Neural cell (in vitro differentiated cells): ENCODE results near the gene GPR35. TPM values are rescaled to one million over a fixed set of nuclear protein-coding genes. Genes with fewer than 3 reads are reported as not detected.

ENCODE experiments used
- H2AFZ ChIP-seq: fragments of 200-600, 300-800 bp; sonication (generic), shearing (Covaris generic); 2 replicates; pipeline ENCODE4 v1.6.0; 2014; ENCODE audit warnings: low read depth, mild to moderate bottlenecking, antibody characterized with exemption, low read length, moderate library complexity
- H3F3A ChIP-seq: fragments of 200-600 bp; shearing (Covaris generic); 2 replicates; pipeline ENCODE4 v1.6.1; 2016; ENCODE audit warnings: mild to moderate bottlenecking, moderate library complexity, mixed read lengths, antibody characterized with exemption, low read length; ENCODE audit not compliant: insufficient read depth, poor library complexity, severe bottlenecking
- H3K27ac ChIP-seq: fragments of 200-600, 300-800 bp; sonication (generic), shearing (Covaris generic); 2 replicates; pipeline ENCODE4 v1.5.1; 2014; ENCODE audit warnings: mild to moderate bottlenecking, low read length, moderate library complexity
- H3K27me3 ChIP-seq: fragments of 300-800, 200-600 bp; sonication (generic), shearing (Covaris generic); 2 replicates; pipeline ENCODE4 v1.6.0; 2014; ENCODE audit warnings: mild to moderate bottlenecking, low read depth, low read length, moderate library complexity; ENCODE audit not compliant: insufficient read depth
- H3K36me3 ChIP-seq: fragments of 300-800, 200-600 bp; sonication (generic), shearing (Covaris generic); 2 replicates; pipeline ENCODE4 v1.5.1; 2014; ENCODE audit warnings: mild to moderate bottlenecking, antibody characterized with exemption, low read length, moderate library complexity; ENCODE audit not compliant: insufficient read depth
- H3K4me2 ChIP-seq: fragments of 300-800, 200-600 bp; sonication (generic), shearing (Covaris generic); 2 replicates; pipeline ENCODE4 v1.6.0; 2014; ENCODE audit warnings: mild to moderate bottlenecking, low read length
- H3K4me3 ChIP-seq: fragments of 300-800, 200-600 bp; sonication (generic), shearing (Covaris generic); 2 replicates; pipeline ENCODE4 v1.5.1; 2014; ENCODE audit warnings: mild to moderate bottlenecking, low read length, moderate library complexity
- H3K79me2 ChIP-seq: fragments of 200-600 bp; shearing (Covaris generic); replicated peaks from 2 replicates; pipeline ENCODE4 v1.6.0; 2014; ENCODE audit warnings: mild to moderate bottlenecking, low read length, moderate library complexity; ENCODE audit not compliant: insufficient read depth
- H3K9ac ChIP-seq: fragments of 300-800, 200-600 bp; sonication (generic), shearing (Covaris generic); 2 replicates; pipeline ENCODE4 v1.6.1; 2016; ENCODE audit warnings: mild to moderate bottlenecking, low read length, mixed read lengths
- H3K9me2 ChIP-seq: fragments of 200-600 bp; shearing (Covaris generic); 2 replicates; pipeline ENCODE4 v1.6.1; 2016; ENCODE audit warnings: mild to moderate bottlenecking, low read length, mixed read lengths; ENCODE audit not compliant: insufficient read depth
- H3K9me3 ChIP-seq: fragments of 200-600, 300-800 bp; sonication (generic), shearing (Covaris generic); 2 replicates; pipeline ENCODE4 v1.6.1; 2016; ENCODE audit warnings: mild to moderate bottlenecking, mixed run types, low read length, moderate library complexity, mixed read lengths
- H4K20me1 ChIP-seq: fragments of 200-600 bp; shearing (Covaris generic); 2 replicates; pipeline ENCODE4 v1.6.1; 2016; ENCODE audit warnings: mild to moderate bottlenecking, mixed run types; ENCODE audit not compliant: insufficient read depth
- CTCF ChIP-seq: fragments of 450-650 bp; IDR thresholded peaks from 2 replicates; pipeline ENCODE4 v1.5.1; 2014; ENCODE audit warnings: antibody characterized with exemption, mild to moderate bottlenecking, moderate library complexity; ENCODE audit not compliant: poor library complexity, severe bottlenecking
- EP300 ChIP-seq: fragments of 450-650 bp; conservative IDR thresholded peaks from 2 replicates; pipeline ENCODE4 v1.6.1; 2014; ENCODE audit warnings: antibody characterized with exemption, mild to moderate bottlenecking, moderate library complexity; ENCODE audit not compliant: poor library complexity, severe bottlenecking
- EZH2 ChIP-seq: fragments of 200-600, 300-800 bp; shearing (Covaris generic), sonication (generic); IDR thresholded peaks from 2 replicates; pipeline ENCODE4 v1.6.1; 2014; ENCODE audit warnings: antibody characterized with exemption, low read length, borderline replicate concordance, mild to moderate bottlenecking; ENCODE audit not compliant: insufficient read depth, poor library complexity, severe bottlenecking
- MXI1 ChIP-seq: fragments of 450-650 bp; conservative IDR thresholded peaks from 2 replicates; pipeline ENCODE4 v1.6.1; 2014; ENCODE audit warnings: antibody characterized with exemption, mild to moderate bottlenecking; ENCODE audit not compliant: poor library complexity, severe bottlenecking
- POLR2AphosphoS5 ChIP-seq: IDR thresholded peaks from 2 replicates; pipeline ENCODE4 v1.6.1; 2012
- RAD21 ChIP-seq: fragments of 450-650 bp; conservative IDR thresholded peaks from 2 replicates; pipeline ENCODE4 v1.6.1; 2014; ENCODE audit warnings: antibody characterized with exemption, mild to moderate bottlenecking, moderate library complexity
- REST ChIP-seq: IDR thresholded peaks from 2 replicates; pipeline ENCODE4 v1.6.1; 2012; ENCODE audit warnings: borderline replicate concordance
- SMC3 ChIP-seq: fragments of 450-650 bp; conservative IDR thresholded peaks from 2 replicates; pipeline ENCODE4 v1.6.1; 2014; ENCODE audit warnings: antibody characterized with exemption, mild to moderate bottlenecking, moderate library complexity; ENCODE audit not compliant: poor library complexity
- TAF1 ChIP-seq: IDR thresholded peaks from 2 replicates; pipeline ENCODE4 v1.6.1; 2012; ENCODE audit warnings: low read depth
- polyA plus RNA-seq: library from polyadenylated mRNA; depleted of rRNA; stranded (reverse); fragments of >200 nt; gene quantifications from 2 replicates; pipeline ENCODE4 v1.2.3, GENCODE V29; 2014

GPR35 gene
- polyA plus RNA-seq, 1 donor from 2014 or later: 2.8 TPM

- no peak for TF ChIP-seq EZH2
- TF ChIP-seq RAD21: no peak
- TF ChIP-seq MXI1: no peak
- no peak for TF ChIP-seq POLR2AphosphoS5
- no peak for TF ChIP-seq EP300
- TF ChIP-seq CTCF: no peak
- TF ChIP-seq SMC3: no peak
- TF ChIP-seq TAF1: no peak
- no peak for TF ChIP-seq REST
Measured at GRCh38 chr2:240605867-240606743, 19.2 kb upstream of the GPR35 start.

GRCh38 chr2:240611601-240612210 lies 13.6 kb upstream of the GPR35 start:
- H3K9me3 ChIP-seq: no peaks in the 10 kb centered on the region
- H3K27me3 ChIP-seq: no peaks in the 10 kb centered on the region
- H3K9me2 ChIP-seq: no peaks in the 10 kb centered on the region
- TF ChIP-seq REST (no peak), EZH2 (no peak), SMC3 (no peak), TAF1 (no peak), CTCF (no peak), POLR2AphosphoS5 (no peak), EP300 (no peak), RAD21 (no peak), MXI1 (no peak)
- no peaks in the 10 kb centered on the region for H3K79me2 ChIP-seq
- H3K4me3 ChIP-seq: no peak overlapping the region
- no peak overlapping the region for H3K4me2 ChIP-seq
- no peak overlapping the region for H2AFZ ChIP-seq
- H3K36me3 ChIP-seq: no peaks in the 10 kb centered on the region
- H3K27ac ChIP-seq: no peak overlapping the region
- H3K9ac ChIP-seq: no peak overlapping the region
- H3F3A ChIP-seq: no peaks in the 10 kb centered on the region
- H4K20me1 ChIP-seq: no peaks in the 10 kb centered on the region

More at GRCh38 chr2:240605867-240606743, 19.2 kb upstream of the GPR35 start:
- Histone ChIP-seq H3K9me2 (no peaks in the 10 kb centered on the region), H3K4me3 (no peak overlapping the region), H3K4me2 (no peak overlapping the region), H3K79me2 (no peaks in the 10 kb centered on the region), H2AFZ (no peak overlapping the region), H3K36me3 (no peaks in the 10 kb centered on the region), H3K27me3 (no peaks in the 10 kb centered on the region), H3K9me3 (no peaks in the 10 kb centered on the region), H3F3A (no peaks in the 10 kb centered on the region), H4K20me1 (no peaks in the 10 kb centered on the region), H3K27ac (no peak overlapping the region), H3K9ac (no peak overlapping the region)
